MM.1S (cell line): ENCODE results near the gene GPRC5C.

ENCODE experiments used
- CTCF ChIP-seq: fragments of 300-600 bp; sonication (generic); IDR thresholded peaks from 2 replicates; pipeline ENCODE4 v1.5.1; 2016; ENCODE audit warnings: antibody characterized with exemption, low read length, mixed read lengths
- EZH2 ChIP-seq: fragments of 300-600 bp; sonication (generic); optimal IDR thresholded peaks from 2 replicates; pipeline ENCODE3; 2017; ENCODE audit warnings: low read depth, mild to moderate bottlenecking, antibody characterized with exemption, low read length, mixed read lengths

GRCh38 chr17:74449306-74449705 is 17.4 kb downstream of the GPRC5C start:
- TF ChIP-seq CTCF (no peak), EZH2 (no peak)
